T1000 (cell line): ENCODE results near the gene ARID4A.
"Not testable (repeated sequence)": the region's sequence is repeated elsewhere in the genome, so short reads cannot be mapped to it uniquely, and the experiment has no call there.

ENCODE experiments used
- DNase-seq: peaks from one replicate; lab custom pipeline; 2025; ENCODE audit warnings: mixed read lengths; lab: John Stamatoyannopoulos, UW

The ARID4A gene

DNA sequence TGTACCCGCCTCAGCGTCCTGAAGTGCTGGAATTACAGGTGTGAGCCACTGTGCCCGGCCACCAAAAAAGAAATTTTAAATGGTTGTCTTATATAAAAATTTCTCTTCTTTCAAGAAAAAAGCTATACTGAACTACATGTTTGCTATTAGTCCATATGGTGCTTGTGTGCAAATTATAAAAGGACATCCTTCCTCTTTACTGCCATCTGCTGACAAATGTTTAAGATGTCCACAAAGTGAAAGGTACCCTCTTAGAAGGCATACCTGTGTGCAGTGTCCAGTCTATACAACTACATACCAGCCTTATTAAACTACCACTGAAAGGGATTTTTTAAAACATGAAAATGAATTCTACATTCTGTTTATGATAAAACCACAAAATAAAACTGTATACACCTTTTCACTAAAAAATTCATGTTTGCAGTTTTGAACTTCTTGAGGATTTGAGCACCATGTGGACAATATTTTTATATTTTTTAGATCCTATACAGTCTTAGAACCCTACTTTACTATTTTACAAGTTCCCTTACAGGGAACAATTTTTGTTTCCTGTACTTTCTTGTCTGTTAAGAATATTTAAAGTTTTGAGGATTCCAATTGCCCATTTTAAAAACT is 64.5 kb downstream of the ARID4A start:
- no peak for DNase-seq

DNA sequence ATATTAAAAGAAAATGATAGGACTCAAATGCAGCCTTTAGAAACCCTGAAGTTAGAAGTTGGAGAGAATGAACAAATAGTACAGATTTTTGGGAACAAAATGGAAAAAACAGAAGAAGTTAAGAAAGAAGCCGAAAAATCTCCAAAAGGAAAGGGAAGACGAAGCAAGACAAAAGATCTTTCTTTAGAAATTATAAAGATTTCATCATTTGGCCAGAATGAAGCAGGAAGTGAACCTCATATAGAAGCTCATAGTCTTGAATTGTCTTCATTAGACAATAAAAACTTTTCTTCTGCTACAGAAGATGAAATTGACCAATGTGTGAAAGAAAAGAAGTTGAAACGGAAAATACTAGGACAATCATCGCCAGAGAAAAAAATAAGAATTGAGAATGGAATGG is 66.0 kb downstream of the ARID4A start:
- no peak for DNase-seq

DNA sequence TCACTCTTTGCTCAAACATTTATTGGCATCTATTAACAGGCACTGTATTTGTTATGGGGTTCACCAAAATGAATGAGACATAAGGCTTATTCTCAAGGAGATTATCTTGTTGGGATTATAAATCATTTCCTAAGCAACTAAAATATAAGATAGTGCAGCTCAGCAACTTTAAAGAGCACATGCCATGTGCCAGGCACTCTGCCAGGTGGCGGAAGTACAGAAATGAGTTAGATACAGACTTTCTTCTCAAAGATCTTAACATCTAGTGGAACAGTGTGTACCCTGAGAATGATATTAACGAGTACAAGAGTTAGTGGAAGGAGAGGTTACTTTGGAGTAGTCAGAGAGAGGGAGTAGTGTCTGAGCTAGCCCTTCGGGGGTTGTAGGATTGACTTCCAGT is 68.9 kb downstream of the ARID4A start:
- no peak for DNase-seq

- DNase-seq: no peak
These were observed 70.6 kb downstream of the ARID4A start for GRCh38 chr14:58368956-58369355.

GRCh38 chr14:58376791-58377190 is 78.4 kb downstream of the ARID4A start:
- DNase-seq: no peak

GRCh38 chr14:58390830-58391229 is 92.5 kb downstream of the ARID4A start:
- no peak for DNase-seq

GRCh38 chr14:58395562-58395811 is 97.1 kb downstream of the ARID4A start:
- no peak for DNase-seq

- DNase-seq: no peak
These were observed 97.7 kb downstream of the ARID4A start, which contains the start of gene TOMM20L for GRCh38 chr14:58395812-58396788. Gene TOMM20L, plus strand, starts transcription at chr14:58395930. Its CDS starts 28 bp downstream, at chr14:58395958.

DNA sequence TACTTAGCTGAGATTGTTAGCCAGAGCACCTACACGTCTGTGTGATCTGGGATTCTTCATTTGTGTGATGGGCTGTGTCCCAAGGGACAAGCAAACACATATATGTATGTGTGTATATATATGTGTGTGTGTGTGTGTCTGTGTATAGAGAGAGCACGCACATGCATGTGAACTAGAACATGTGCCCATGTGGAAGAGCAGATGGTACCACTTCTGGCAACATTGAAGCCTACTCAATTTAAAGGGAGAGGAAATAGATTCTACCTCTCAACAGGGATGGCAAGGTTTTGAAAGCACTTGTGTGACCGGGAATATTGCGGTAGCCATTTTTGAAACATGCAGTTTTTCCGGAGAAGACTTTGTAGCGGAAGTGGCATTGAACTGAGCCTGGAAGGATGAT is 98.8 kb downstream of the ARID4A start:
- no peak for DNase-seq

GRCh38 chr14:58398495-58398894 is 100.1 kb downstream of the ARID4A start:
- no peak for DNase-seq

- no peak for DNase-seq
These were observed 100.5 kb downstream of the ARID4A start for GRCh38 chr14:58398895-58399294.

DNA sequence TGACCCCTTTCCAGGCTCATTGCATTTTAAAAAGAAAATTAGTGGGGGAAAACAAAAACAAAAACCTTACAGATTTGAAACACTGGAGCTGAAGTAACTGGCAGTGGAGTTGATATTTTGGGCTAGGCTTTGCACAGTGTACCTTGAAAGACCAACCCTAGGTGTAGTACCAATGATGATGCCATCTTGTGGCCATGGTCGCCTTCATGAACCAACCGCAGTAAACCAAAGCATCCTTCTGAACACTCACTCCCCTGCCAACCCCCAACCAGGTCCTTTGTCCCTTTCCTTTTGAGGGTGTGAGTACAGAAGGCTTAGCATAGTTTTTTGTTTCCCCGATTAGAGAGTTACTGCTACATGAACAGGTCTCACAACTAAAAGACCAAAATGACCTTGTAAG is 103.2 kb downstream of the ARID4A start:
- DNase-seq: no peak

DNA sequence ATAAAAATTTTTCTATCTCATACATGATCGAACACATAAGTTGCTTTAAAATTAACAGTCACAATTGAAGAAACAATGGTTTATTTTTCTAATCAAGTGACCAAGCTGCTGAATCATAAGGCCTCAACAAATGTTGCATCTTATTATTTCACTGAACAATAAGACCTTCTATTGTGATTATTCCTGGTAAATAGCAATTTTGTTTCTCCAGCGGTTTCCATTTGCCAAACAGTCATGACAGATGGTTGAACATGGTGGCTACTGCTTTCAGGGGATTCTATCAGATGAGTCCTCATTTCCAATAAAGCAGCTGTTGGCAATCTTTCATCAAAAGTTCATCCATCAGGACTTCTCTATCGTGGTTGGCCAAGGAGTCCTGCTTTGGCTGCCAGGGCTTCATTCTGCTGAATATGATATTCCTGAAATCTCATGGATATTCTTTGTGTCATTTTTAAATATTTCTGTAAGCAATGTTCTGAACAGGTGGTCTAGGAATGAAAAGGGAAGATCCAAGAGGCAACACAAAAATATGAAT is 110.4 kb downstream of the ARID4A start:
- DNase-seq: no peak

GRCh38 chr14:58414845-58415244 is 116.5 kb downstream of the ARID4A start:
- DNase-seq: no peak

GRCh38 chr14:58415636-58416547 is 117.5 kb downstream of the ARID4A start:
- DNase-seq: no peak

DNA sequence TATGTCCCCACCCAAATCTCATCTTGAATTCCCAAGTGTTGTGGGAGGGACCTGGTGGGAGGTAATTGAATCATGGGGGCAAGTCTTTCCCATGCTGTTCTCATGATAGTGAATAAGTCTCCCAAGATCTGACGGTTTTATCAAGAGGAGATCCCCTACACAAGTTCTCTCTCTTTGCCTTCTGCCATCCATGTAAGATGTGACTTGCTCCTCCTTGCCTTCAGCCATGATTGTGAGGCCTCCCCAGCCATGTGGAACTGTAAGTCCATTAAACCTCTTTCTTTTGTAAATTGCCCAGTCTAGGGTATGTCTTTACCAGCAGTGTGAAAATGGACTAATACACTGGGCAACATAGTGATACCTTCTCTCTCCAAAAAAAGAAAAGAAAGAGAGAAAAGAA is 118.6 kb downstream of the ARID4A start:
- DNase-seq: not testable (repeated sequence)
